Measurements from ENCODE around the gene HIPK2. TPM values are rescaled to one million over a fixed set of nuclear protein-coding genes. Genes with fewer than 3 reads are reported as not detected.

The HIPK2 gene
- total RNA-seq, 6 donors from 2014 or later, result 38.6 to 59.6 (median 45.9) TPM

- DNase-seq (peak in 1 of 2 donors; percentile 35), ATAC-seq (ENCODE audit: low FRiP score in 2 of 2) (peak in 1 of 2 donors; percentile 41)
- H3K27ac ChIP-seq, result no peak overlapping the region
- H3K4me3 ChIP-seq, result no peak overlapping the region
- WGBS, 2 donors, result 85 to 89% methylated on average over 2 of the region's 2 CpGs
- peaks cover 0 to 26% (median 3%) of the 10 kb centered on the region in 4 donors for H3K36me3 ChIP-seq
- H3K4me1 ChIP-seq, result peaks cover 0 to 8% (median 0%) of the 10 kb centered on the region in 4 donors
- H3K27me3 ChIP-seq, result no peaks in the 10 kb centered on the region
- no peaks in the 10 kb centered on the region for H3K9me3 ChIP-seq
- no peak for TF ChIP-seq POLR2AphosphoS5 (IDR thresholded peaks at IDR 0.05)
- TF ChIP-seq CTCF (IDR thresholded peaks at IDR 0.05), result no peak
- TF ChIP-seq EP300 (IDR thresholded peaks at IDR 0.05), result no peak
- TF ChIP-seq POLR2A (IDR thresholded peaks at IDR 0.05), result no peak
These were observed 137.1 kb downstream of the HIPK2 start for GRCh38 chr7:139640681-139641080.

- H3K4me3 ChIP-seq, result no peak overlapping the region
- peaks cover 0 to 6% (median 0%) of the 10 kb centered on the region in 4 donors for H3K4me1 ChIP-seq
- ATAC-seq (ENCODE audit: low FRiP score in 2 of 2) (no peak), DNase-seq (no peak)
- no peaks in the 10 kb centered on the region for H3K9me3 ChIP-seq
- no peak overlapping the region for H3K27ac ChIP-seq
- no peaks in the 10 kb centered on the region for H3K27me3 ChIP-seq
- peaks cover 0 to 18% (median 3%) of the 10 kb centered on the region in 4 donors for H3K36me3 ChIP-seq
- TF ChIP-seq POLR2AphosphoS5 (IDR thresholded peaks at IDR 0.05), result no peak
- no peak for TF ChIP-seq EP300 (IDR thresholded peaks at IDR 0.05)
- no peak for TF ChIP-seq POLR2A (IDR thresholded peaks at IDR 0.05)
- no peak for TF ChIP-seq CTCF (IDR thresholded peaks at IDR 0.05)
- 88 to 93% methylated on average over 6 of the region's 6 CpGs for WGBS, 2 donors
These were observed 138.2 kb downstream of the HIPK2 start for GRCh38 chr7:139639563-139639962.

- ATAC-seq (ENCODE audit: low FRiP score in 2 of 2), result no peak
These were observed 142.1 kb downstream of the HIPK2 start for GRCh38 chr7:139635526-139636302.

GRCh38 chr7:139634087-139634486 is 143.7 kb downstream of the HIPK2 start:
- Histone ChIP-seq H3K36me3 (peaks cover 11 to 40% (median 22%) of the 10 kb centered on the region in 4 donors), H3K4me3 (no peak overlapping the region), H3K27ac (no peak overlapping the region), H3K4me1 (no peaks in the 10 kb centered on the region), H3K9me3 (no peaks in the 10 kb centered on the region), H3K27me3 (no peaks in the 10 kb centered on the region)
- WGBS, 2 donors, result 94 to 95% methylated on average over 7 of the region's 7 CpGs
- DNase-seq (no peak), ATAC-seq (ENCODE audit: low FRiP score in 2 of 2) (no peak)
- TF ChIP-seq POLR2AphosphoS5 (IDR thresholded peaks at IDR 0.05), result no peak
- TF ChIP-seq CTCF (IDR thresholded peaks at IDR 0.05), result no peak
- no peak for TF ChIP-seq POLR2A (IDR thresholded peaks at IDR 0.05)
- no peak for TF ChIP-seq EP300 (IDR thresholded peaks at IDR 0.05)

More at GRCh38 chr7:139635526-139636302, 142.1 kb downstream of the HIPK2 start:
- peaks cover 7 to 29% (median 11%) of the 10 kb centered on the region in 4 donors for H3K36me3 ChIP-seq
- no peaks in the 10 kb centered on the region for H3K9me3 ChIP-seq
- WGBS, 2 donors, result 83 to 84% methylated on average over 27 of the region's 27 CpGs
- H3K27ac ChIP-seq, result no peak overlapping the region
- no peak overlapping the region for H3K4me3 ChIP-seq
- DNase-seq, result no peak
- no peaks in the 10 kb centered on the region for H3K27me3 ChIP-seq
- no peak for TF ChIP-seq POLR2A (IDR thresholded peaks at IDR 0.05)
- TF ChIP-seq POLR2AphosphoS5 (IDR thresholded peaks at IDR 0.05), result no peak
- no peak for TF ChIP-seq EP300 (IDR thresholded peaks at IDR 0.05)
- no peak for TF ChIP-seq CTCF (IDR thresholded peaks at IDR 0.05)
- peaks cover 0 to 6% (median 0%) of the 10 kb centered on the region in 4 donors for H3K4me1 ChIP-seq
